ENCODE results near the gene MED13L. TPM values are rescaled to one million over a fixed set of nuclear protein-coding genes. Genes with fewer than 3 reads are reported as not detected.
A peak's percentile ranks its signal among the peaks of the same experiment; 100 is the strongest.

MED13L gene
- total RNA-seq, 2 experiments from 2014 or later, result 203 to 208 TPM

DNA sequence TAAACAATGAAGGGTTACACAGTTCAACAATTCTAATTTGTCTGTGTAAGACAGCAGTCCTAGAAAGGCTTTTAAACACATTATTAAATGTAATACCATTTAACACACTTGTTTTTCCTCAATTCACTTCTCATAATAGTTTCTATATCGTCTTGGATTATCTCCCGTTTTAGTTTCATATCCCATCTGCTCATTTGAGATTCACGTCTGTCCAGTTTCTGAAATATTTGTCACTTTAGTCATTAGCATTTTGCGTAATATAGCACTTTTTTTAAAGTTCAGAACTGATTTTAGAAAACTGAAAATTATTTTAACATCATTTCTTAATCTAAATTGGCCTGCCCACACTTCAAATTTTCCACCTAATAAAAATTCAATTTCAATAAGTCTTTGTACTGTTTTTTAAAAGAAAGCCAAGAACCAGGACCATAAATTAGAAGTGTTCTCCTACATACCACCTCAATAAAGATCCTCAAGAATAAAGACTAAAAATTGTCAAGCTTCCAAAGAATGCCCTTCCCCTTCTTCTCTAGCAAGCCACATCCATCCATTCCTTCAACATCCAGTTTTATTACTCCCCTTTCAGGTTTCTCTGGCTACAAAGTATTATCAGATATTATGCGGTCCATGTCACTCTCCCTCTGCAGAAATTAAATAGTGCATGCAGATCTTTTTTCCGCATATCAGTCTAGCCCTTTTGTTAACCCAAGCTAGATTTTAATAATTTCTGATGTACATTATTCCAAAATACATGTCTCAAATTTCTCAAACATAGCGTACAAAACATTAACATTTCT lies 11.9 kb downstream of the MED13L start:
- H3K4me3 ChIP-seq (ENCODE audit: low read length), result no peak overlapping the region
- TF ChIP-seq, protein P1, sequence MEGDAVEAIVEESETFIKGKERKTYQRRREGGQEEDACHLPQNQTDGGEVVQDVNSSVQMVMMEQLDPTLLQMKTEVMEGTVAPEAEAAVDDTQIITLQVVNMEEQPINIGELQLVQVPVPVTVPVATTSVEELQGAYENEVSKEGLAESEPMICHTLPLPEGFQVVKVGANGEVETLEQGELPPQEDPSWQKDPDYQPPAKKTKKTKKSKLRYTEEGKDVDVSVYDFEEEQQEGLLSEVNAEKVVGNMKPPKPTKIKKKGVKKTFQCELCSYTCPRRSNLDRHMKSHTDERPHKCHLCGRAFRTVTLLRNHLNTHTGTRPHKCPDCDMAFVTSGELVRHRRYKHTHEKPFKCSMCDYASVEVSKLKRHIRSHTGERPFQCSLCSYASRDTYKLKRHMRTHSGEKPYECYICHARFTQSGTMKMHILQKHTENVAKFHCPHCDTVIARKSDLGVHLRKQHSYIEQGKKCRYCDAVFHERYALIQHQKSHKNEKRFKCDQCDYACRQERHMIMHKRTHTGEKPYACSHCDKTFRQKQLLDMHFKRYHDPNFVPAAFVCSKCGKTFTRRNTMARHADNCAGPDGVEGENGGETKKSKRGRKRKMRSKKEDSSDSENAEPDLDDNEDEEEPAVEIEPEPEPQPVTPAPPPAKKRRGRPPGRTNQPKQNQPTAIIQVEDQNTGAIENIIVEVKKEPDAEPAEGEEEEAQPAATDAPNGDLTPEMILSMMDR (IDR thresholded peaks at IDR 0.05), result no peak
- H3K4me1 ChIP-seq (ENCODE audit: insufficient read depth, low read length), result peaks cover 26% of the 10 kb centered on the region
- H3K27me3 Mint-ChIP-seq, result no peaks in the 10 kb centered on the region
- H3K36me3 ChIP-seq (ENCODE audit: insufficient read depth, low read length), result no peaks in the 10 kb centered on the region
- no peaks in the 10 kb centered on the region for H3K36me3 Mint-ChIP-seq (ENCODE audit: low read depth)
- DNase-seq (no peak), ATAC-seq (ENCODE audit: poor library complexity) (no peak)
- H3K27ac ChIP-seq (ENCODE audit: low read depth in 1 of 2, low read length in 2 of 2), result no peak overlapping the region
- POLR2A ChIA-PET, result interaction anchor here (0.6 to 1.1 kb wide), 2 partner anchors 11 to 14 kb away, joined by 3 to 6 read pairs; no protein-coding TSS in a partner anchor
- H3K4me3 Mint-ChIP-seq, result no peak overlapping the region
- no peaks in the 10 kb centered on the region for H3K9me3 ChIP-seq (ENCODE audit: control insufficient read depth in 1 of 2, insufficient read depth in 1 of 2, low read length in 2 of 2)
- H3K27ac Mint-ChIP-seq, result peak overlapping the region; percentile 17
- H3K27me3 ChIP-seq (ENCODE audit: control insufficient read depth in 1 of 2, insufficient read depth in 2 of 2, low read length in 2 of 2), result no peaks in the 10 kb centered on the region
- H3K4me1 Mint-ChIP-seq (ENCODE audit: low read depth), result peaks cover 19% of the 10 kb centered on the region
- intact Hi-C loops (cut with DNase I, micrococcal nuclease), result loop anchor here in 1 of 2 experiments (5.0 kb wide), 1 partner anchor 143 kb away; no protein-coding TSS in a partner anchor
- no peaks in the 10 kb centered on the region for H3K9me3 Mint-ChIP-seq
- CTCF ChIA-PET, result no interaction called here

DNA sequence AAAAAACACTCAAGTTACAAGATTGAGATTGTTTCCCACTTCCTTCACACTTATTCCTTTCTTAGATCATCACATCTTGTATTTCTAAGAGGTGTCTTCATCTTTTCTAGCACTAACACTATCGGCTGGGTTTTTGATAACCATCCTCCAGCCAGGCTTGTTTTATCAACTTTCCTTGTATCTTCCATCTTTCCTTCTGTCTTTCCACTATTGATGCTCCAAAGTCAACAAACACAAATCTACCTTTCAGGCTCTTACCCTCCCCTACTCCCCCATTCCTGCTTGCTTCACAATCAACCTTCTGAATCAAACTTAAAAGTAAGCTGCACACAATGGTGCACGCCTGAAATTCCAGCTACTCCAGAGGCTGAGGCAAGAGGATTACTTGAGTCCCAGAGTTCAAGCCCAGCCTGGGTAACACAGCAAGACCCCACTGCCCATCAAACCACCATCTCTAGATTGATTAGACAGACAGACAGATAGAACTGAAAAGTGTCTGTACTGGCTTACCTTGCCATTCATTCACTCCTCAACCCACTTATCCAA lies 12.9 kb downstream of the MED13L start:
- H3K36me3 ChIP-seq (ENCODE audit: insufficient read depth, low read length), result no peaks in the 10 kb centered on the region
- Mint-ChIP-seq H3K27me3 (no peaks in the 10 kb centered on the region), H3K4me1 (ENCODE audit: low read depth) (peaks cover 19% of the 10 kb centered on the region), H3K4me3 (peak overlapping the region; percentile 3), H3K27ac (peak overlapping the region; percentile 17), H3K36me3 (ENCODE audit: low read depth) (no peaks in the 10 kb centered on the region), H3K9me3 (no peaks in the 10 kb centered on the region)
- no peak overlapping the region for H3K27ac ChIP-seq (ENCODE audit: low read depth in 1 of 2, low read length in 2 of 2)
- POLR2A ChIA-PET, result no interaction called here
- intact Hi-C loops (cut with DNase I, micrococcal nuclease), result loop anchor here in 1 of 2 experiments (5.0 kb wide), 1 partner anchor 142 kb away; no protein-coding TSS in a partner anchor
- ATAC-seq (ENCODE audit: poor library complexity), result no peak
- CTCF ChIA-PET, result no interaction called here
- no peak overlapping the region for H3K4me3 ChIP-seq (ENCODE audit: low read length)
- no peak for DNase-seq
- TF ChIP-seq, protein P1 (IDR thresholded peaks at IDR 0.05), result no peak
- no peaks in the 10 kb centered on the region for H3K9me3 ChIP-seq (ENCODE audit: control insufficient read depth in 1 of 2, insufficient read depth in 1 of 2, low read length in 2 of 2)
- peaks cover 26% of the 10 kb centered on the region for H3K4me1 ChIP-seq (ENCODE audit: insufficient read depth, low read length)
- H3K27me3 ChIP-seq (ENCODE audit: control insufficient read depth in 1 of 2, insufficient read depth in 2 of 2, low read length in 2 of 2), result no peaks in the 10 kb centered on the region

GRCh38 chr12:116263844-116264243 lies 13.6 kb downstream of the MED13L start:
- no peak for ATAC-seq (ENCODE audit: poor library complexity)
- Mint-ChIP-seq H3K27me3 (no peaks in the 10 kb centered on the region), H3K4me3 (peak overlapping the region; percentile 16), H3K36me3 (ENCODE audit: low read depth) (no peaks in the 10 kb centered on the region), H3K27ac (peak overlapping the region; percentile 50), H3K4me1 (ENCODE audit: low read depth) (peaks cover 18% of the 10 kb centered on the region), H3K9me3 (no peaks in the 10 kb centered on the region)
- Histone ChIP-seq H3K27ac (ENCODE audit: low read depth in 1 of 2, low read length in 2 of 2) (no peak overlapping the region), H3K4me1 (ENCODE audit: insufficient read depth, low read length) (peaks cover 22% of the 10 kb centered on the region), H3K27me3 (ENCODE audit: control insufficient read depth in 1 of 2, insufficient read depth in 2 of 2, low read length in 2 of 2) (no peaks in the 10 kb centered on the region), H3K4me3 (ENCODE audit: low read length) (no peak overlapping the region), H3K9me3 (ENCODE audit: control insufficient read depth in 1 of 2, insufficient read depth in 1 of 2, low read length in 2 of 2) (no peaks in the 10 kb centered on the region), H3K36me3 (ENCODE audit: insufficient read depth, low read length) (no peaks in the 10 kb centered on the region)
- intact Hi-C loops (cut with DNase I, micrococcal nuclease), result loop anchor here in 1 of 2 experiments (2.0 kb wide), 1 partner anchor 13 kb away; the partner anchor contains the start of gene MED13L
- POLR2A ChIA-PET, result no interaction called here
- no peak for DNase-seq
- CTCF ChIA-PET, result no interaction called here
- TF ChIP-seq, protein P1 (IDR thresholded peaks at IDR 0.05), result no peak
